Measurements from ENCODE around the gene ASGR1. TPM values are rescaled to one million over a fixed set of nuclear protein-coding genes. Genes with fewer than 3 reads are reported as not detected.

The ASGR1 gene
- total and polyA plus RNA-seq, 2 donors (not counting 1 experiment from before 2014, with no cell fraction given): 0.32 to 0.43 TPM

GRCh38 chr17:7204336-7204735, 25.2 kb upstream of the ASGR1 start:
- Histone ChIP-seq H3K4me1 (ENCODE audit: control insufficient read depth in 2 of 2, insufficient read depth in 2 of 2, low read length in 2 of 2) (peaks cover 17 to 25% of the 10 kb centered on the region in 2 donors), H3K79me2 (ENCODE audit: control insufficient read depth, insufficient read depth, low read length) (no peaks in the 10 kb centered on the region), H3K36me3 (replicated peaks in 1 of 2; ENCODE audit: control extremely low read depth in 1 of 2, control insufficient read depth in 1 of 2, extremely low read depth in 1 of 2, insufficient read depth in 2 of 2, low read length in 1 of 2) (no peaks in the 10 kb centered on the region), H4K20me1 (ENCODE audit: control insufficient read depth, insufficient read depth, low read length, poor library complexity, severe bottlenecking) (no peaks in the 10 kb centered on the region), H3K9me3 (ENCODE audit: control extremely low read depth in 1 of 3, control insufficient read depth in 2 of 3, insufficient read depth in 1 of 3, low read length in 2 of 3) (no peaks in the 10 kb centered on the region), H3K9ac (ENCODE audit: low read length) (peak overlapping the region; percentile 65), H2AFZ (ENCODE audit: insufficient read depth, low read depth, low read length, poor library complexity, severe bottlenecking) (peak overlapping the region; percentile 61), H3K4me3 (ENCODE audit: control extremely low read depth in 1 of 5, extremely low read depth in 1 of 5, insufficient read depth in 1 of 5, low read depth in 2 of 5, low read length in 4 of 5) (peak overlapping the region in 4 of 5 experiments; percentile 49 to 65 (median 55)), H3K27ac (ENCODE audit: low read length in 2 of 2) (peak overlapping the region; percentile 86 to 93), H3K4me2 (replicated peaks; ENCODE audit: low read depth, low read length, poor library complexity, severe bottlenecking) (peak overlapping the region; percentile 74), H3K27me3 (replicated peaks in 1 of 4; ENCODE audit: control extremely low read depth in 1 of 4, control insufficient read depth in 3 of 4, insufficient read depth in 4 of 4, low read length in 3 of 4) (no peaks in the 10 kb centered on the region)
- ChIA-PET POLR2A (interaction anchor here (0.7 to 1.6 kb wide), 6 partner anchors 16 to 1048 kb away, joined by 3 to 12 read pairs (median 6); partner anchors contain the start of genes ACADVL, DVL2 and GABARAP), CTCF (interaction anchor here (0.6 to 1.2 kb wide), 2 partner anchors 27 to 72 kb away, joined by 3 to 4 read pairs; no protein-coding TSS in a partner anchor)
- H3K4me3 Mint-ChIP-seq: peak overlapping the region; percentile 82
- no peaks in the 10 kb centered on the region for H3K27me3 Mint-ChIP-seq
- intact Hi-C loops (cut with micrococcal nuclease): loop anchor here (2.0 kb wide), 3 partner anchors 14 to 278 kb away; partner anchors contain the start of genes ACADVL and DLG4
- TF ChIP-seq, protein P1, sequence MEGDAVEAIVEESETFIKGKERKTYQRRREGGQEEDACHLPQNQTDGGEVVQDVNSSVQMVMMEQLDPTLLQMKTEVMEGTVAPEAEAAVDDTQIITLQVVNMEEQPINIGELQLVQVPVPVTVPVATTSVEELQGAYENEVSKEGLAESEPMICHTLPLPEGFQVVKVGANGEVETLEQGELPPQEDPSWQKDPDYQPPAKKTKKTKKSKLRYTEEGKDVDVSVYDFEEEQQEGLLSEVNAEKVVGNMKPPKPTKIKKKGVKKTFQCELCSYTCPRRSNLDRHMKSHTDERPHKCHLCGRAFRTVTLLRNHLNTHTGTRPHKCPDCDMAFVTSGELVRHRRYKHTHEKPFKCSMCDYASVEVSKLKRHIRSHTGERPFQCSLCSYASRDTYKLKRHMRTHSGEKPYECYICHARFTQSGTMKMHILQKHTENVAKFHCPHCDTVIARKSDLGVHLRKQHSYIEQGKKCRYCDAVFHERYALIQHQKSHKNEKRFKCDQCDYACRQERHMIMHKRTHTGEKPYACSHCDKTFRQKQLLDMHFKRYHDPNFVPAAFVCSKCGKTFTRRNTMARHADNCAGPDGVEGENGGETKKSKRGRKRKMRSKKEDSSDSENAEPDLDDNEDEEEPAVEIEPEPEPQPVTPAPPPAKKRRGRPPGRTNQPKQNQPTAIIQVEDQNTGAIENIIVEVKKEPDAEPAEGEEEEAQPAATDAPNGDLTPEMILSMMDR (IDR thresholded peaks at IDR 0.05): no peak
- TF ChIP-seq EZH2 (IDR thresholded peaks at IDR 0.05; ENCODE audit: borderline replicate concordance, insufficient read depth, low read depth, low read length, poor library complexity, severe bottlenecking): no peak
- WGBS (ENCODE audit: insufficient coverage): 92% methylated on average over 10 of the region's 15 CpGs
- H3K9me3 Mint-ChIP-seq (ENCODE audit: insufficient read depth): no peaks in the 10 kb centered on the region
- peak overlapping the region; percentile 91 for H3K27ac Mint-ChIP-seq
- no peak for ATAC-seq (ENCODE audit: low read depth)
- DNase-seq: no peak
- H3K4me1 Mint-ChIP-seq: peaks cover 28% of the 10 kb centered on the region

GRCh38 chr17:7203391-7203790, 24.2 kb upstream of the ASGR1 start:
- Histone ChIP-seq H3K4me2 (replicated peaks; ENCODE audit: low read depth, low read length, poor library complexity, severe bottlenecking) (no peak overlapping the region), H4K20me1 (ENCODE audit: control insufficient read depth, insufficient read depth, low read length, poor library complexity, severe bottlenecking) (no peaks in the 10 kb centered on the region), H3K9ac (ENCODE audit: low read length) (no peak overlapping the region), H3K27me3 (replicated peaks in 1 of 4; ENCODE audit: control extremely low read depth in 1 of 4, control insufficient read depth in 3 of 4, insufficient read depth in 4 of 4, low read length in 3 of 4) (no peaks in the 10 kb centered on the region), H3K9me3 (ENCODE audit: control extremely low read depth in 1 of 3, control insufficient read depth in 2 of 3, insufficient read depth in 1 of 3, low read length in 2 of 3) (no peaks in the 10 kb centered on the region), H3K79me2 (ENCODE audit: control insufficient read depth, insufficient read depth, low read length) (no peaks in the 10 kb centered on the region), H2AFZ (ENCODE audit: insufficient read depth, low read depth, low read length, poor library complexity, severe bottlenecking) (no peak overlapping the region), H3K4me3 (ENCODE audit: control extremely low read depth in 1 of 5, extremely low read depth in 1 of 5, insufficient read depth in 1 of 5, low read depth in 2 of 5, low read length in 4 of 5) (no peak overlapping the region), H3K36me3 (replicated peaks in 1 of 2; ENCODE audit: control extremely low read depth in 1 of 2, control insufficient read depth in 1 of 2, extremely low read depth in 1 of 2, insufficient read depth in 2 of 2, low read length in 1 of 2) (no peaks in the 10 kb centered on the region), H3K27ac (ENCODE audit: low read length in 2 of 2) (no peak overlapping the region), H3K4me1 (ENCODE audit: control insufficient read depth in 2 of 2, insufficient read depth in 2 of 2, low read length in 2 of 2) (peaks cover 17 to 25% of the 10 kb centered on the region in 2 donors)
- Mint-ChIP-seq H3K27ac (peak overlapping the region; percentile 91), H3K9me3 (ENCODE audit: insufficient read depth) (no peaks in the 10 kb centered on the region), H3K4me1 (peaks cover 28% of the 10 kb centered on the region), H3K4me3 (peak overlapping the region; percentile 49), H3K27me3 (no peaks in the 10 kb centered on the region)
- WGBS (ENCODE audit: insufficient coverage): 97% methylated on average over 13 of the region's 16 CpGs
- ATAC-seq (ENCODE audit: low read depth) (no peak), DNase-seq (no peak)
- POLR2A ChIA-PET: no interaction called here
- CTCF ChIA-PET: interaction anchor here (1.2 kb wide), 1 partner anchor 26 kb away, joined by 3 read pairs; no protein-coding TSS in a partner anchor
- intact Hi-C loops (cut with micrococcal nuclease): no loop called here
- TF ChIP-seq, protein P1 (IDR thresholded peaks at IDR 0.05): no peak
- TF ChIP-seq EZH2 (IDR thresholded peaks at IDR 0.05; ENCODE audit: borderline replicate concordance, insufficient read depth, low read depth, low read length, poor library complexity, severe bottlenecking): no peak
